Vagina (tissue), 2 donors: ENCODE measurements around the gene CHRD. TPM values are rescaled to one million over a fixed set of nuclear protein-coding genes. Genes with fewer than 3 reads are reported as not detected.

Experiments
- DNase-seq, 2 donors: peaks; one replicate each; pipeline ENCODE4 v3.0.0-alpha.2; 2017; ENCODE audit errors: extremely low spot score in 2 of 2
- H3K27ac ChIP-seq: fragments of 200-600 bp; sonication (generic); one replicate; pipeline ENCODE4 v1.5.1; 2019
- H3K27me3 ChIP-seq: fragments of 200-600 bp; sonication (generic); one replicate; pipeline ENCODE4 v1.5.1; 2019
- H3K36me3 ChIP-seq, 2 donors: fragments of 200-600 bp; sonication (generic); one replicate each; pipeline ENCODE4 v1.5.1; 2017 to 2019
- H3K4me1 ChIP-seq: fragments of 200-600 bp; sonication (generic); one replicate; pipeline ENCODE4 v1.5.1; 2019
- H3K4me3 ChIP-seq, 2 donors: fragments of 200-600 bp; sonication (generic); 1 replicate in 1 of 2; 2 replicates in 1 of 2; pipeline ENCODE4 v1.5.1; 2016 to 2019
- H3K9me3 ChIP-seq: fragments of 200-600 bp; sonication (generic); one replicate; pipeline ENCODE4 v1.5.1; 2019
- CTCF ChIP-seq, 3 experiments: fragments of 450-650 bp in 2 of 3; fragments of 200-600 bp in 1 of 3; sonication (generic) in 1 of 3; IDR thresholded peaks; one replicate each; pipeline ENCODE4 v1.5.1; 2017 to 2019; ENCODE audit warnings: antibody characterized with exemption in 3 of 3, mild to moderate bottlenecking in 2 of 3, moderate library complexity in 2 of 3
- POLR2A ChIP-seq, 2 donors: fragments of 450-650 bp; IDR thresholded peaks; one replicate each; pipeline ENCODE4 v1.6.1; 2017; ENCODE audit warnings: antibody characterized with exemption in 2 of 2, mild to moderate bottlenecking in 2 of 2, moderate library complexity in 2 of 2
- POLR2AphosphoS5 ChIP-seq, 2 donors: sonication (generic); formaldehyde crosslinking; IDR thresholded peaks; one replicate each; pipeline ENCODE4 v1.9.0; 2017; ENCODE audit warnings: antibody characterized with exemption in 2 of 2, mild to moderate bottlenecking in 2 of 2, low read depth in 1 of 2; ENCODE audit not compliant: insufficient read depth in 1 of 2
- intact Hi-C: fragments of 100-400 bp; cut with DNase I; formaldehyde crosslinking; loops from one replicate; pipeline ENCODE4 v1.15.1; 2023
- total RNA-seq: library from RNA; depleted of rRNA; stranded (reverse); fragments of >200 nt; gene quantifications from one replicate; pipeline ENCODE4 v1.2.3, GENCODE V29; 2016

CHRD gene
- total RNA-seq, 1 donor from 2014 or later, result 32.7 TPM

GRCh38 chr3:184389935-184390528 is 10.2 kb downstream of the CHRD start:
- Histone ChIP-seq H3K27me3 (no peaks in the 10 kb centered on the region), H3K36me3 (peaks cover 0 to 3% of the 10 kb centered on the region in 2 donors), H3K4me3 (no peak overlapping the region), H3K9me3 (no peaks in the 10 kb centered on the region), H3K27ac (peak overlapping the region; percentile 42), H3K4me1 (no peaks in the 10 kb centered on the region)
- no peak for DNase-seq
- intact Hi-C loops, result no loop called here
- TF ChIP-seq CTCF (IDR thresholded peaks at IDR 0.05) (no peak), POLR2A (IDR thresholded peaks at IDR 0.05) (no peak), POLR2AphosphoS5 (IDR thresholded peaks at IDR 0.05; ENCODE audit: insufficient read depth in 1 of 2, low read depth in 1 of 2) (no peak)

- H3K27me3 ChIP-seq, result no peaks in the 10 kb centered on the region
- TF ChIP-seq CTCF (IDR thresholded peaks at IDR 0.05) (no peak), POLR2A (IDR thresholded peaks at IDR 0.05) (no peak), POLR2AphosphoS5 (IDR thresholded peaks at IDR 0.05; ENCODE audit: insufficient read depth in 1 of 2, low read depth in 1 of 2) (no peak)
- peak overlapping the region; percentile 42 for H3K27ac ChIP-seq
- no peak for DNase-seq
- no peaks in the 10 kb centered on the region for H3K36me3 ChIP-seq
- H3K9me3 ChIP-seq, result no peaks in the 10 kb centered on the region
- no peak overlapping the region for H3K4me3 ChIP-seq
- no peaks in the 10 kb centered on the region for H3K4me1 ChIP-seq
- intact Hi-C loops, result no loop called here
These were observed 11.4 kb downstream of the CHRD start for GRCh38 chr3:184391266-184391665.

- intact Hi-C loops, result no loop called here
- no peak for DNase-seq
- peaks cover 3% of the 10 kb centered on the region for H3K4me1 ChIP-seq
These were observed 15.4 kb downstream of the CHRD start for GRCh38 chr3:184395320-184395660.

GRCh38 chr3:184399410-184399809 is 19.6 kb downstream of the CHRD start:
- Histone ChIP-seq H3K27ac (peak overlapping the region; percentile 27), H3K27me3 (no peaks in the 10 kb centered on the region), H3K9me3 (no peaks in the 10 kb centered on the region), H3K4me1 (peaks cover 6% of the 10 kb centered on the region), H3K4me3 (no peak overlapping the region), H3K36me3 (no peaks in the 10 kb centered on the region)
- TF ChIP-seq POLR2AphosphoS5 (IDR thresholded peaks at IDR 0.05; ENCODE audit: insufficient read depth in 1 of 2, low read depth in 1 of 2) (no peak), CTCF (IDR thresholded peaks at IDR 0.05) (no peak), POLR2A (IDR thresholded peaks at IDR 0.05) (no peak)
- no peak for DNase-seq
- intact Hi-C loops, result no loop called here

More at GRCh38 chr3:184395320-184395660, 15.4 kb downstream of the CHRD start:
- TF ChIP-seq CTCF (IDR thresholded peaks at IDR 0.05), result no peak
- TF ChIP-seq POLR2A (IDR thresholded peaks at IDR 0.05), result no peak
- no peak for TF ChIP-seq POLR2AphosphoS5 (IDR thresholded peaks at IDR 0.05; ENCODE audit: insufficient read depth in 1 of 2, low read depth in 1 of 2)
- Histone ChIP-seq H3K27ac (no peak overlapping the region), H3K9me3 (no peaks in the 10 kb centered on the region), H3K4me3 (no peak overlapping the region), H3K27me3 (no peaks in the 10 kb centered on the region), H3K36me3 (no peaks in the 10 kb centered on the region)
